Tibial artery (tissue), 4 donors: ENCODE results near the gene SLC29A3.

Experiments
- DNase-seq, 2 donors: peaks; one replicate each; pipeline ENCODE4 v3.0.0-alpha.2; 2019
- H3K27ac ChIP-seq, 2 donors: fragments of 200-600 bp; sonication (generic) in 1 of 2; 1 replicate in 1 of 2; 2 replicates in 1 of 2; pipeline ENCODE4 v1.5.1; 2018 to 2019; ENCODE audit warnings: mild to moderate bottlenecking in 1 of 2
- H3K27me3 ChIP-seq, 2 donors: fragments of 200-600 bp; sonication (generic) in 1 of 2; one replicate each; pipeline versions ENCODE4 v1.5.1 to v1.6.0; 2016 to 2019
- H3K36me3 ChIP-seq, 3 donors: fragments of 200-600 bp; sonication (generic) in 2 of 3; one replicate each; pipeline ENCODE4 v1.5.1; 2016 to 2019; ENCODE audit warnings: mild to moderate bottlenecking in 2 of 3
- H3K4me1 ChIP-seq, 4 donors: fragments of 200-600 bp; sonication (generic) in 2 of 4; 1 replicate in 3 of 4; 2 replicates in 1 of 4; pipeline ENCODE4 v1.5.1; 2016 to 2019
- H3K4me3 ChIP-seq, 2 donors: fragments of 200-600 bp; sonication (generic) in 1 of 2; 1 replicate in 1 of 2; 2 replicates in 1 of 2; pipeline ENCODE4 v1.5.1; 2018 to 2019; ENCODE audit warnings: mild to moderate bottlenecking in 2 of 2
- H3K9me3 ChIP-seq, 3 donors: fragments of 200-600 bp; sonication (generic) in 1 of 3; one replicate each; pipeline ENCODE4 v1.5.1; 2016 to 2019
- intact Hi-C: fragments of 100-400 bp; cut with DNase I; formaldehyde crosslinking; loops from one replicate; pipeline ENCODE4 v1.15.0; 2023; ENCODE audit warnings: low total_unique reads
- TF ChIP-seq, protein P1 (sequence below), 2 experiments: fragments of 200-600 bp in 1 of 2; fragments of 450-650 bp in 1 of 2; IDR thresholded peaks; one replicate each; pipeline ENCODE4 v1.5.1; 2017 to 2019; ENCODE audit warnings: antibody characterized with exemption in 2 of 2, mild to moderate bottlenecking in 1 of 2, moderate library complexity in 1 of 2

The SLC29A3 gene

DNA sequence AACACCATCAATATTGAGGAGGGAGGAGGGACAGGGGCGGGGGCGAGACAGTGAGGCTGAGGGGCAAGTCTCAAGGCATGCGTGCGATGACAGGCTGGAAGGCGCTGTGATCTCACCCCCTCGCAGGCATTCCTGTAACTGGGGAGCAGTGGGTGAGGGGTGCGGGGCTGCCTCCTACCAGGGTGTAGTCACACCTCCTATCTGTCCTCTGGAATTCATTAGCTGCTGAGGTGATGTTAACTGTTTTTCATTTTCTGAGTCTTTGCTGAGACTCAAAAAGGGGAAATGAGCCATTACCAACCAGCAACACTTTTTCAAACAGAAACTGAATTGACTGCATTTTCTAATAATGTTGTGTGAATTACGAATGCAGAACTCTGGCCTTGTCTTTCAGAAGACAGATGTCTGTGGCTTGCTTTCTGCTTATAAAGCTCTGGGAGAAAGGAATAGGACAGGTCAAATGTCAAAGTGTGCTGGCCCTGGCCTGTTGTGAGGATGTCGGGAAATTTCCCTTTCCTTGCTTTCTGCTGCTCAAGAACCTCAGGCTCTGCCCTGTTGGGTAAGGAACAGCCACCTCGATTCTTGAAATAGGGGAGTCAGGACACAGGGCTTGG, 53.9 kb downstream of the SLC29A3 start:
- peaks cover 0 to 11% (median 7%) of the 10 kb centered on the region in 4 donors for H3K4me1 ChIP-seq
- no peaks in the 10 kb centered on the region for H3K36me3 ChIP-seq
- no peak for DNase-seq
- H3K9me3 ChIP-seq = no peaks in the 10 kb centered on the region
- TF ChIP-seq, protein P1, sequence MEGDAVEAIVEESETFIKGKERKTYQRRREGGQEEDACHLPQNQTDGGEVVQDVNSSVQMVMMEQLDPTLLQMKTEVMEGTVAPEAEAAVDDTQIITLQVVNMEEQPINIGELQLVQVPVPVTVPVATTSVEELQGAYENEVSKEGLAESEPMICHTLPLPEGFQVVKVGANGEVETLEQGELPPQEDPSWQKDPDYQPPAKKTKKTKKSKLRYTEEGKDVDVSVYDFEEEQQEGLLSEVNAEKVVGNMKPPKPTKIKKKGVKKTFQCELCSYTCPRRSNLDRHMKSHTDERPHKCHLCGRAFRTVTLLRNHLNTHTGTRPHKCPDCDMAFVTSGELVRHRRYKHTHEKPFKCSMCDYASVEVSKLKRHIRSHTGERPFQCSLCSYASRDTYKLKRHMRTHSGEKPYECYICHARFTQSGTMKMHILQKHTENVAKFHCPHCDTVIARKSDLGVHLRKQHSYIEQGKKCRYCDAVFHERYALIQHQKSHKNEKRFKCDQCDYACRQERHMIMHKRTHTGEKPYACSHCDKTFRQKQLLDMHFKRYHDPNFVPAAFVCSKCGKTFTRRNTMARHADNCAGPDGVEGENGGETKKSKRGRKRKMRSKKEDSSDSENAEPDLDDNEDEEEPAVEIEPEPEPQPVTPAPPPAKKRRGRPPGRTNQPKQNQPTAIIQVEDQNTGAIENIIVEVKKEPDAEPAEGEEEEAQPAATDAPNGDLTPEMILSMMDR (IDR thresholded peaks at IDR 0.05) = no peak
- H3K4me3 ChIP-seq = no peak overlapping the region
- intact Hi-C loops = no loop called here
- no peak overlapping the region for H3K27ac ChIP-seq
- H3K27me3 ChIP-seq = peaks cover 0 to 13% of the 10 kb centered on the region in 2 donors

DNA sequence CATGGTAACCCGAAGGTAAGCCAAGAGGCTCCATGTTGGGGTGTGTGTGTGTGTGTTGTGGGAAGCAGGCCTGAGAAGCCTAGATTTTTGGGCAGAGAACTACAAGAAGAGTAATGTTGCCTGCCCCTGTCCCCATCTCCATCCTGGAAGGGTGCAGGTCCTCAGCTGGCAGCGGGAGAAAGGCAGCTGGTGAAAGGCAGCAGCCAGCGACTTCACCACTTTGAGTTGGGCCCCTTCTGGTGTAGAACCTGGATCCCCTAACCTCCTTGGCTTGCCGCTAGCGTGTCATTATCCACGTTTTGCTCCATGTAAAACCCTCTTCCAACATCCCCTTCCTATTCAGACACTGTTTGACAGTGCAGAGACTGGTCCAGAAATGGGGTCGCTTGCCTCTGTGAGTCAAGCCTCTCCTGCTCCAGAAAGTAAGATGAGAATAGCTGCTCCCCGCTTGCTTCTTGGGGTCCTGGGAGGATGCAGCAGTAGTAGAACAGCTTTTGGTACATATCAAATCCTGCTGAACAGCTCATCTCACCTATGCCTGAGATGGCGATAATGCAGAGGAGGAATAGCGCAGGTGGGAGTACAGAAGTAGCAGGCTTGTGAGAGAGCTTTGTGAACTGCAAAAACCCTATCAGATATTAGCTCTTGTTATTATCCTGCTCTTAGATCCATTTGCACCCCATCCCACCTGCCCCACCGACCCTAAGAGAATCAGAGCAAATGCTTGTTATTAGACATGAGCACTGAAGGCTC, 55.6 kb downstream of the SLC29A3 start:
- TF ChIP-seq, protein P1 (IDR thresholded peaks at IDR 0.05) = no peak
- Histone ChIP-seq H3K4me1 (peaks cover 0 to 11% (median 8%) of the 10 kb centered on the region in 4 donors), H3K27ac (no peak overlapping the region), H3K36me3 (no peaks in the 10 kb centered on the region), H3K27me3 (peaks cover 0 to 7% of the 10 kb centered on the region in 2 donors), H3K9me3 (no peaks in the 10 kb centered on the region), H3K4me3 (no peak overlapping the region)
- intact Hi-C loops = loop anchor here (5.0 kb wide), 1 partner anchor 52 kb away; no protein-coding TSS in a partner anchor
- no peak for DNase-seq

DNA sequence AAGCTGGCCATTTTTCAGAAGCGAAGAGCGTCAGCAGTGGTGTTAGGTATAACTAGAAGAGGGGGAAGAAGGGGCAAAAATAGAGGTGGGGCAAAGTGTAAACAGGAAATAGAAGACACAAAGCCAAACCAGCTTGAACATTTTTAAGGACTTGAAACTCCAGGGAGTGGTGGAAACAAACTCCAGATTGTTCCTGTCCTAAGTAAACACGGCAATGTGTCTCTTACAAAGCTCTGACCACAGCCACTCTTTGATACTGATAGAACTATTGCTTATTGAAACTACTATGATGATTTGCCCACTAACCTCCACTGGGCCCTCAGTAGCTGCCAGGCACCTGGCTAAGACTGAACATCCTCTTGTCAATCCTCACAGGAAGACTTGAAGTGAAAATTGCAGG, 56.9 kb downstream of the SLC29A3 start:
- Histone ChIP-seq H3K36me3 (no peaks in the 10 kb centered on the region), H3K4me1 (peaks cover 0 to 11% (median 8%) of the 10 kb centered on the region in 4 donors), H3K27me3 (peaks cover 0 to 2% of the 10 kb centered on the region in 2 donors), H3K4me3 (no peak overlapping the region), H3K27ac (no peak overlapping the region), H3K9me3 (no peaks in the 10 kb centered on the region)
- intact Hi-C loops = loop anchor here (5.0 kb wide), 1 partner anchor 54 kb away; no protein-coding TSS in a partner anchor
- TF ChIP-seq, protein P1 (IDR thresholded peaks at IDR 0.05) = no peak
- no peak for DNase-seq

DNA sequence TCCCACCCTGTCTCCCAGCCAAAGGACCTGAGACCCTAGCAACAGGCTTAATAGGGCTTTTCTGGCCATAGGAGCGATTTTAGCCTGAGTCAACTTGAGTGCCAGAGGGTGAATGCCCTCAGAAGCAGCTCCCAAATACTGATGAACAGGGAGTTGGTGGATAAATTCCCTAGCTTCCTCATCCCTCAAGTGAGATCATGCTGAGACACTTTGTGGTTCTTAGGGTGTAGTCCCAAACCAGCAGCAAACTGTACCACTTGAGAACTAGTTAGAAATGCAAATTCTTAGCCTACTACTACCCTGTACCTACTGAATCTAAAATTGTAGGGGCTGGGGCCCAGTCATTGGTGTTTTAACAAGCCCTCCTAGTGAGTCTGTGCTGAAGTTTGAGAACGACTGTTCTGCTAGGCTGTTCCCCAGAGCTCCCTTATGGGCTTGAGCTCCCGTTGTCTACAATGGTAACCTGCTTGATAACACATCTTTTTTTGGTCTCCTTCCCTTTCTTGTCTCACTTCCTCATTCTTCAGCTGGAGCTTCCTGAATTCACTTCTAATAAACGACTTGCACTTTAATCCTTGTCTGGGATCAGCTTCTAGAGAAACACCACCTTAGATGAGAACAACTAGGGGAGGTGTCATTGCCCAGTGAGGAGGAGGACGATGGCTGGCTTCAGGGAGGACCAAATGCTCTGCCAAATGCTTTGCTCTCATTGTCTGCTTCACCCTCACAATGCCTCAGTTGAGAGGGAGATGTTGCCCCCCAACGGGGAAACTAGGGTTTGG, 59.5 kb downstream of the SLC29A3 start:
- intact Hi-C loops = loop anchor here (5.0 kb wide), 1 partner anchor 56 kb away; no protein-coding TSS in a partner anchor
- H3K27ac ChIP-seq = peak overlapping the region in 1 of 2 donors; percentile 84

More for the DNA sequence above, 59.5 kb downstream of the SLC29A3 start:
- H3K9me3 ChIP-seq = no peaks in the 10 kb centered on the region
- no peaks in the 10 kb centered on the region for H3K36me3 ChIP-seq
- no peak overlapping the region for H3K4me3 ChIP-seq
- no peaks in the 10 kb centered on the region for H3K27me3 ChIP-seq
- DNase-seq = no peak
- peaks cover 0 to 11% (median 8%) of the 10 kb centered on the region in 4 donors for H3K4me1 ChIP-seq
- TF ChIP-seq, protein P1 (IDR thresholded peaks at IDR 0.05) = no peak
